Measurements from ENCODE around the gene SYNE1.
A peak's percentile ranks its signal among the peaks of the same experiment; 100 is the strongest.

SYNE1 gene

DNA sequence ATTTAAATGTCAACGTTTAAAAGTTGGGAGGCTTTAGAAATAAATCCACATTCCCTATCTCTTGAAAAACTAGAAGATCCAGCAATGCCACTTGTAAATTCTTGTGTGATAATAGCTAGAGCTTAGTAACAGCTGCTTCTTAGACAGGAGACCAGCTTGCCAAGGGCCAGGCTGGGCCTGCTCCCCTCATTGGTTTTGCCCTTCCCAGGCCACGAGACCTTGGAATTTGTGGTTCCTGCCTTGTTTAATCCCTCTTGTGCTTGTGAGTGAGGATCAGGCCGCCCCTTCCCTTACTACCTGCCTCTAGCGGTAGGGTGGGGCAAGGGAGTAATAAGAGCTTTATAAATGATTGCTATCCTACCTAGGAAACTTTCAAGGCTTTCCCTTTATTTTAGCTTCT lies 363.5 kb downstream of the SYNE1 start:
- DNase-seq (ENCODE audit: low read depth): peak; percentile 44

DNA sequence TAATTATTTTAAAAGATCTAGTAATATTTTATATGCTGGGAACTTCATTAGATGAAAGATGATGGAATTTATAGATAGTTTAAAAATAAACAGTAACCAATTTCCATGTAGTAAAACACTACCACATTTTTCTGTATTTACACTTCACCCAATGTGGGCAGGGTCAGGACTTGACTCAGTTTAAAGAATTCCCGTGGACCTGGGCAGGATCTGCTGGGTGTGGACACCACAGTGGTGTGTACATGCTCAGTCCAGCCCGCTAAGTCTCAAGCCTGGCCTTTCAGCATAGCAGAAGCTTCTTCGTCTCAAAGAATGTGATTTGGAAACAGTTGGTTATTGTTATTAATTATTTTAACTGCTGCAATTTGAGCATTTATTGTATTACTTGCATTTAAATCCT lies 364.2 kb downstream of the SYNE1 start:
- peak; percentile 80 for DNase-seq (ENCODE audit: low read depth)

DNA sequence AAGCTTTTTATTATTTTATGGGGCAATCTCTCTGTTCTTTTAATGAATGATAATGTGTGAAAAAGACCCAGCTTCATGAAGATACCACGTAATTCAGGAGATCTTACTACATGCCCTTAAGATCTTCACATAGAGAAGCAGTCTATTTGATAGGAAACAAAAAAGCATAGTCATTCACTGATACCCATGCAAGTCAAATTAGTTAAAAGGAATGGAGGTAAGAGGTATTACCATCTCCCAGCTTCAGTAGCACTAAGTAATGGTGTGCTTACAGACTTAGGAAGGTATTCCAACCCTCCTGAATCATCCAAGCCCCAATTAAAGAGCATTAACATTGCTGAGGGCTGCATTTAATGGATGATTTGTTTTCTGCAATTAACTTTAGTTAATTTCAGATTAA lies 364.7 kb downstream of the SYNE1 start:
- peak; percentile 8 for DNase-seq (ENCODE audit: low read depth)

DNA sequence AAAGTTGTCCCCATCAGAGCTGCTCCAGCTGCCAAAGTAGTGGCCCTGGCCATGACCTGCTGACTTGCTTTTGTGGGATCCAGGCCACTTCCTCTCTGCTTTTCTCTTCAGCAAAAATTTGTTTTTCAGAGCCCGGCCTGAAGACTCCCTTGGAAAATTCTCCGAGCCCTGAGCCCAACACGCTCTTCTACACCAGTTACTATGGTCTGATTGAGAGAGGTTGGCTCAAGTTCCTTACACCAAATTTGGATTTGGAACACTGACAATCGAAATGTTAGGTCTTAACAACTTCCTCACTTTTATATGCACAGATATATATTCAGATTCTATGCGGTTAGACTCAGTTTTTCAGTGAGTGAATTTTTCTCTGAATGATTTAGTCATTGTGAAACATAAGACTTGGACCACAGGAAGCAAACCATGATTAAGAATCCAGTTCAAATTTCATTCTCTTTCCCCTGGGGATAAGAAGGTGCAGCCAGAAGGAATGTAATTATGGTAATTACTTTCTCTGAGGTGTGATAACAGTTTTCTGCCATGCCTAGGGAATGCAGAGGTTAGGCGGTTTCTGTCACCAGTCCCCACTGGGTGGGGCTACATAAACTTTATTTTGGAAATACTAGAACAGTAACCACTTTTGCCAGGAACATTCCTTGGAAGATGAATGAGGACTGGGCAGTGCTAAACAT lies 365.2 kb downstream of the SYNE1 start:
- peak; percentile 54 for DNase-seq (ENCODE audit: low read depth)

DNA sequence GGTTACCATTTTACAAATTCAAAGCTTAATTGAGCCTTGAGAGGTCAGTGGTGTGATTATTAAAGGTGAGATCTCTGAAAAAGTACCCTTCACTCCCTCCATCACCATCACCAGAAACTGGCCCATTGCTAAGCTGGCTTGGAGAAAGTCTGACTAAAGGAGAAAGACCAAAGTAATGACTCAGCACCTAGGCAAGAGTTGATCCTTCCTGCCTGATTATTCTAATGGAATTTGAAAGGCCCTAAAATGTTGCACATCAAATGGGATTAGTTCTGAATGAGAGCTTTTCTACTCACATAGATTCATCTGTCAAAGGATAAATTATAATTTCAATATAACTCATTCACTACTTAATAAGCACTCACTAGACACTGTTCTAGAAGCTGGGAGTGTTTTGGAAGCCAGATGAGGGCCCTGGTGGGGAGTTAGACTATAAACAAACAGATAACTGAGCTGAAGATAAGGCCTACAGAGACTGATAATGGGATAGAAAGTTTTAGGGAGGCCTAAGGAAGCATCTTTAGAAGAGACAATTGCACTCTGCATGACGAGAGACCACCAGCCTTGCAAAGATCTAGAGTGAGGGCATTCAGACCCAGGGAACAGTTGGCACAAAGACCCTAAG lies 366.7 kb downstream of the SYNE1 start:
- DNase-seq (ENCODE audit: low read depth): peak; percentile 78

DNA sequence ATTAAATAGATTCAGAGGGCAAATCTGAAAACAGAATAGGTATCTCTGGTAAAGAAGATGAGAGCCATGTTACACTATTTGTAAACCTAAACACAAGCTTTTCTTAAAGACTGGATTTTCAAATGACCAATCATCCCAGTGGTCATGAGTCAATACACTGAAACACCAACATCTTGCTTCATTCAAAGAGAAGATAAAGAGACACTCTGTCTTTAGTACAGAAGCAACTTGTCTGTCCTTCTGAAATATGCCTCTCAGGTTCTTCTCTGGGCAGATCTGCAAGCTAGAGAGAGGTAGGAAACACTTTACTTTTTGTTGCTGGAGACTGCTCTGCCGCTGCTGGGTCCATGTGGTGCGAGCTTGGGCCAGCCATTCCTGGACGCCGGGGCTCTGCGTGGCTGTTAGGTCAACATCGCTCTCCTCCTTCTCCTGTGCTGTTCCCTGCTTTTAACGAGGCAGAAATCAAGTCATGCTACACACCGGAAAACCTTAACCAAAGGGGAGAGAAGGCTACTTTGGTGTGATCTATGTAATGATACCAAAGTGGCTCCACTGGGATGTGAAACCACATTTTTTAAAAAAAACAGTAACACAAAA lies 368.2 kb downstream of the SYNE1 start:
- peak; percentile 53 for DNase-seq (ENCODE audit: low read depth)

DNA sequence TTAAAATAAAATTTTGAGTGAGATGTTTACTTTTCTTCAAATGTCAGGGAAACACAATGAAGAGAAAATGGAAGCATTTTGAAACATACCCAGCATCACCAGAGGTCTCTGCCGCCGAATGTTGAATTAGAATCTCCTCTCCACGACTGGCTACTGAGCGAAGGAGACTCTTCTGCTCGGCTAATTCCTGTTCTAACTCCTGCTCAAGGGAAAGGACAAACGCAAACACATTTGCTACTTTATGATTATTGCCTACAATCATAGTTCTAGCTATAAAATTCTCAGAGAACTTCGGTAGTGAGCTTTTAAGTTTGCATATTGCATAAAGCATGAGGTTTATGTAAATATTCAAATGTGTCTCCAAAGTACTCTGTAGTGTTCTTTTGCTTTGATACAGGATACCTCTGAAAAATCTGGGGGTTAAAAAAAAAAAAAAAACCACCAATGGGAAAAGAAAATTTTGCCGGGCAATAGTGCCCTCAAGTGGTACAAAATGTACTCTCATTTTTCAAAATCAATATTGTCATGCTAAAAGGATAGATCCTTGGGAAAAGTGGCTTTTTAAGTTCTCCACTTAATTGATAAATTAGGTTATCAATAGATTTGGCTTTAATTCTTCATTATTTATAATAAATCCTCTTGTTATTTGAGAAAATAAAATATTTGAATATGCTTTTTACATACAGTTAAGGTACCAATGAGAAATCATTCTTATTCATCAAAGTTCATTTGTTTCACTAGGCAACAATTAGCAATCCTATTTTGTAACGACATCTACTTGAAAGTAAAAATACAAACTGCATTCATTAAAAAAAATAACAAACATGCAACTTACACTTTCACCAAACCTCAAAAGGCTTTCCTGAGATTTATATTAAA lies 369.0 kb downstream of the SYNE1 start:
- DNase-seq (ENCODE audit: low read depth): peak; percentile 14

DNA sequence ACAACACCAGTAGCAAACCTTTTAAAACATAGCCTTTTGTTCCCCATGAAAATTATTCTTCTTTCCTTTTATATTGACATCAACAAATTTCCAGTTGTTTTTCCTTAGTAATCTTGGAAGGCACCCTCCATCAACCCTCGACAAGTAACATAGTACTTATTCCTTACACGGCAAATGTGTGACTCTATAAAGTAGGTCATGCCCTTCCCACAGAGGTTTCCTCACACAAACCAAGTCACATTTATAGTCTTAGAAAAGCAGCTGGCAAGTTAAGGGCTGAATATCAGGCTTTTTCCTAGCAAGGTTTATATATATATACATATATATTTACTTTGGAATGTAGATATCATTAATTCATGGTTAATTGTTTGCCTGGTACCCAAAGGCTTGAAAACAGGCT lies 371.5 kb downstream of the SYNE1 start:
- DNase-seq (ENCODE audit: low read depth): no peak

DNA sequence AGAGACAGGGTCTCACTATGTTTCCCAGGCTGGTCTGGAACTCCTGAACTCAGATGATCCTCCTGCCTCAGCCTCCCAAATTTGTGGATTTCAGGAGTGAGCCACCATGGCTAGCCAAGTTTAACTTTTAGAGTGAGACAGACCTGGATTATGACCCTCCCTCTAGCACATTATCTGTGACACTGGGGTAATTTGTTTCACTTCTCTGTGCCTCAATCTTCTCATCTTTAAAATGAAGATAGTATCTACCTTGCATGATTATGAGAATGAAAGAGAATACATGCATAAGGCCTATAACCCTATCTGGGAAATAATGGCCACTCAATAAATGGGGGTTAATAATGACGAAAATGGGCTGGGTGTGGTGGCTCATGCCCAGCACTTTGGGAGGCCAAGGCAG lies 373.6 kb downstream of the SYNE1 start:
- no peak for DNase-seq (ENCODE audit: low read depth)

DNA sequence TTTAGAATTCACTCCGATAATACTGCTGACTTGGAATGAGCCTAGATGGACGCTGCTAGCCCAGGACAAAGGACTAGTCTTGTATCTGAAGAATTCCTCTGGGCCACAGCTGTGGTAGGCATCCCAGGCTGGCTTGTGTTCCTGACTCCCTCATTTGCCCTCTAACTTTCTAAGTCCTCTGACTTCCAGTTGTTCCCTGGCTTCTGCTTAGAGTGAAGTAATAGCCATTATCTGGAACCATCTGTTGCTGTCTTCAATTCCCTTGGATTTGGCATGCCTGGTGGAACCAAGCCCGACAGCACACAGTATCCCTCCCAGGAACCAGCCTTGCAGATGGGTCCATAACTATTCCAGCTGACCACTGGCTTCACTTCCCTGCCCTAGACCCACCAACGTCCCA lies 376.0 kb downstream of the SYNE1 start:
- DNase-seq (ENCODE audit: low read depth): no peak

DNA sequence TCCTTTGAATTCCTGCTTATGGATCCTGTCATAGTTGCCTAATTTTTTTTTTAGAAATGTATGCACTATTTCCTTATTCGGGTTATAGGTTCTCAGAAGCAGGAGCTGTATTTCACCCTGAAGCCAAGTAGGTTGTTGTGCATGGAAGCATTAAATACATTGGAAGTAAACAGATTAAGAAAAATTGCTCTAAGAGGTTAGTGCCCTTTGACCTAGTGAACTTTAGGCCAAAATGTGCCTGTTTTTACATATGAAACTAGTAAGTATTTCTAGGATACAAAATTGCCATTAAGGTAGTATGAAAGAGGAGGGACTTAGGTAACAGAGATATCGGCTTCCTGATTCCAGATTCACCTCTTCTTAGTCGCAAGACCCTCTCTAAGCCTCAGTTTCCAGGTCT lies 377.9 kb downstream of the SYNE1 start:
- no peak for DNase-seq (ENCODE audit: low read depth)

DNA sequence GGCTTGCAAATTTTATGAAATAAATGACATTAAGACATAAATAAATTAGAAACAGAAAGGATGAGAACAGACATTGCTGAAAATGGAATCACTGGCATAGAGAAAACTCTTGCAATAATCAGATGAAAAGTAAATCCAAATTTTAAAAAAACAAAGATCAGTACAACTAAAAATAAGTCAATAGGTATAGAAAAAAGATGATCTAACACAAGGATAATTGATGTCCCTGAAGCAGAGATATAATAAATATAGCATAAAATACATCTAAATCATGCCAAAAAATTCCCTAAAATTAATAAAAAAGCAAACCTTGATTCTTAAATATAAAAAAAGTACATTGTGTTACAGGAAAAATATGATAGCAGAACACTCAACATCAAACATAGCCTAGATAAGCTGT lies 379.6 kb downstream of the SYNE1 start:
- no peak for DNase-seq (ENCODE audit: low read depth)

DNA sequence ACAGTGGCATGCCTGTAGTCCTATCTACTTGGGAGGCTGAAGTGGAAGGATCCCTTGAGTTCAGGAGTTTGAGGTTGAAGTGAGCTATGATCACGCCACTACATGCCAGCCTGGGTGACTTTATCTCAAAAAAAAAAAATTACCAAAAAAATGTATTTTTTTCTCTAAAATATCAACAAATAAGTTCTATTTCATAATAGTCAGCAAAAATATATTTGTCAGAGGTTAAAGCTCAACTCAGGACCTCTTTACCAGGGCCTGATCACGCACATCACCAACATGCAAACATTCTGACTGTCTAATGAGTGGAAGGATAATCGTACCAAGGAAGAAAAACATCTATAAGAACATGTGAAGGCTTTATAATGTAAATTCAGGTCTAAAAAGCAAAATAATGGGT lies 387.0 kb downstream of the SYNE1 start:
- DNase-seq (ENCODE audit: low read depth): no peak

DNA sequence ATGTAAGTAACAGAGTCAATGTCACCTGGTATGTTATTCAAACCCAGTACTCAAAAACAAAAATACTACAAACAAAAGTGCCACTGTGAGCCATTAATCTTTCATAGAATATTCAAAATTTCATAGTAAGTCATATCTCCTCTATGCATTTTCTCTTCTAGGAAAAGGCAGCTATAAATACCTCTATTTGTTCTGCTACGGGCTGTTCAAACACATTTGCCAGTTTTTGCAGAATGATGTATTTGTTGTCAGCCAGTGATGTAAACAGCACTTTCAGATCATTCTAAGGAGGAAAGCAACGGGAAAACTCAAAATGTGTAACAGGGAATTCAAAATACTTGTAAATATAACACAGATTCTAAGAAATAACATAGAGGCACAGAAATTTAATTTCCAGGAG lies 388.2 kb downstream of the SYNE1 start:
- DNase-seq (ENCODE audit: low read depth): no peak

DNA sequence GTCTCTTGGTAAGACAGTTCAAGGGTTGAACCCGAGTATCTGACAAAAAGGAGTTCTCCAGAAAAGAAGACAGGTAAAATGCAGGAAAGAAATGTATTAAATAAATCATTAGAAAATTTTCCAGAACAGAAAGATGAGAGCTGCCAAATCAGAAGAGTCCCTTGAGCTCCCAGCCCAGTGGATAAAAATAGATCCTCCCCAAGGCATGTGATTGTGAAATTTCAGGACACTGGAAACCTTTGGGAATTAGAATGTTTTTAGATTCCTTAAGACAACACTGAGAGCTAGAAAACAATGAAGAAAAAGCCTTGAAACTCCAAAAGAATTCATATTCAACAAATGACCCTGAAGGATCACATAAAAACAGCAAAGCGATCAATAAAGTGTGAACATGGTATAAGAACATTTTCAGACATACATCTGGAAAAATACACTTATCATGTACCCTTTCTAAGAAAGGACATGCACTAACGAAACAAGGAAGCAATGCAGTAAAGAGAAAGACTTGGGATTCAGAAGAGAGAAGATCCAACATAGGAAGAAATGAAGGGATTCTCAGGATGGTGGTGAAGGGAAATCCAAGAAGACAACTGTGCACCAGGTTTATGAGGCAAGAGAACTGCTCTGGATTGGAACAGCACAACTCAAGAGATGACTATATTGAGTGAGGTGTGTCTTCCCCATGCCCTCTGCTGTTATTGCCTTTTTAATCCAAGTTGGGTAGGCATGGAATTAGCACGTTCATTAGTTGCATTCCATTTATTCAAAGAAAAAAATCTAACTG lies 390.4 kb downstream of the SYNE1 start:
- DNase-seq (ENCODE audit: low read depth): no peak

DNA sequence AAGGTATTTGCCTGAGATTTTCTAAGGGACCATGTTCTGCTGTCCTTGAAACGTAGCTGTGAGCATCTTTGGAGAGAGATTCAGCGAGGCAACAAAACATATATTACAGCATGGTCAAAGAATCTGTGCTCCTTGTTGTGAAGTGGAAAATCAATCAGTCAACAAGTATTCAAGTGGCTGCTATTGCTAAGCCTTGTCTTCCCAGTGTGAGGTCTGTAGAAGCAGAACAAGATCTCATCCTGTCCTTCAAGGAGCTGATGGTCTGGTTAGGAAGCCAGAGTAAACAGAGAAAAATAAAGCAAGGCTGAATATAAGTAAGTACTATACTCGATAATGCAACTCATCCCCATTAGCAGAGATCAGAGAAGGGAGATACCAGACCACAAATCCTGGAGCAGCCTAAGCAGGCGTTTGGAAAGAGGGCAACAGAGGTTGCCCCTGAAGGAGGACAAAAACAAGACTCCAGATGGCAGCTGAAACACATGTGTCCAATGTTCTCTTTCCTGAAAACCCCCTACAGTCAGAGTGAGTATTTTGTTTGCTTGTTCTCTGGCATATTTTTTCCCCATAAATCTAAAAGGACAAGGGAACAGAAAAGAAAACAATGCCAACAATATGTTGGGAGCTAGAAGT lies 392.0 kb downstream of the SYNE1 start:
- peak; percentile 18 for DNase-seq (ENCODE audit: low read depth)

DNA sequence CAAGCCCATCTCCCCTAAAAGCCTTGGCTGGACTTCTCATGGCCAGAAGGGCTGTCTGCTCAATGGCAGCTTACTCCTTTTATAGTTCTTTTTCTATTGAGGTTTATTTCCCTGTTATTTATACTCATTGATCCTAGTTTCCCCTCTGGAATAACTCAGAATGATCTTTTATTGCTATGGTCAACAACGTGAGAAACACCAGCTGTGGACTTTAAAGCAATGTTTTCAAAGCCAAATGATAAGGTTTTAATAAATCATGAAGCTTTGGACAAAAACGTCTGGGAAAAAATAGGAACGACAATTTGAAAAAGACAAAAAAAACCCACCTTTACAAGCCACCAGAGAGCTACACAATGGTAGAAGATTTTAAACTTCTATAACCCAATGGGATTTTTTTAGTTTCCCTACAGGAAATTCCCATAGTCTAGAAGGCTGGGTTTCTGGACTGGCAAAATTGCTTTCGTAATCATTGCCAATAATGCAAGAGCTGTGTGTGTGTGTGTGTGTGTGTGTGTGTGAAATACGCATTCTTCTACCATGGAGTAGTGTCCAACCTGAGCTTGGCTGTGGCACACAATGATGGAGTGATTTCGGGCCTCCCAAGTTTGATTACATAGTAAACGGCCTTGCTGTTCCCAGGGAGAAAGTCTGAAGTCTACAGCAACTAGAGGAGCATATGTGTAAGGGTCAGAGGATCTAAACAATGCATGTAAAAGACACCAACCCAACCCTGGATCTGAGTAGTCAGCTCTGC lies 396.0 kb downstream of the SYNE1 start:
- DNase-seq (ENCODE audit: low read depth): no peak

DNA sequence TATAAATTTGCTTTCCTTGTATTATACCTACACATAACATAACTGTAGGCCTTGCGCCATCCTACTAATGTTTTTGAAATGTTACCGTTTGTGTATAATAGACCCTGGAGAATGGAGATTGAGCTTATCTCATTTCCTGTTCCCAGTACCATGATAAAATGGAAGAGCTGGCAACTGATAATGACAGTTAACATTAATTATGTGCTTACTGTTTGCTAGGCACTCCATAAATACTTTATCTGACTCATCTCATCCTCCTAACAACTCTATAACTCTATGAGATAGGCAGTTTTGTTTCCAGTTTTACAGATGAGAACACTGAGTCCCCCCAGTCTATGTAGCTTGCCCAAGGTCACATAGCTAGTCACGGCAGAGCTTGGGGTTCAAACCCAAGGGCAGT lies 396.7 kb downstream of the SYNE1 start:
- DNase-seq (ENCODE audit: low read depth): no peak

DNA sequence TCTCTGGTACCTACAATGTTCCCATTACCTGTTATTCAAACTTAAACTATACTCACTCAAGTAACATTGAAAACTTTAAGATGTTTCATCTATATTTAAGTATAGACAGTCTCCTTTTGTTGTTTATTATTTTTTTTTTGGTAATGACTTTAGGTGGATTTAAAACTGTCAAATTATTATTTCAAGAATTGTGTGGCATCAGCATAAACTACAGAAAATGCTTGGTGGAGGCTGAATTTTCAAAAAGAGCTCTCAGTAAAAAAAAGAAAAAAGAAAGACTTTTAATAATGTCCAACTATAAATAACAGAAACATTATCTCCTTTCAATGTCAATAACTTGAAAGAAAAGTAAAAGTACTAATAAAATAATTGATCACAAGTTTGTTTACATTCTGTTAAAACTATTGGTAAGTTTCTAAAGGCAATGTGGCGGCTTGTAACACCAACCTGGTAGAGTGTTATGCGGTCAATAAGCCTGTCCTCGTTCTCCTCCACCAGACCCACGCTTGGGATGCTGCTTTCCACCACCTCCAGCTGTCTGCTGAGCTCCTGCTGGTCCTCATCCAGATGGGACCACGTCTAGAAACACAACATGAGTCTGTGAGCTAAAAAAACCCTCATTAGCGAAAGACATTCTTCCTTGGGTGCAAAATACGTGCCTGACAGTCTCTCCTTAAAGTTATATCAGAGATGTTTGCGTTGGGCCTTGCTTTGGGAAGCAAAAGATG lies 400.6 kb downstream of the SYNE1 start:
- no peak for DNase-seq (ENCODE audit: low read depth)
